Panc1 (cell line): ENCODE measurements around the gene SLC2A14. TPM values are rescaled to one million over a fixed set of nuclear protein-coding genes. Genes with fewer than 3 reads are reported as not detected.
"Not testable (repeated sequence)": the region's sequence is repeated elsewhere in the genome, so short reads cannot be mapped to it uniquely, and the experiment has no call there.

Source experiments
- ATAC-seq: fragments of 200-7000 bp; cut with Tn5 transposase; 2 replicates; pipeline ENCODE4 v1.9.1; 2020; ENCODE audit warnings: mild to moderate bottlenecking, moderate library complexity
- BruUV-seq: library from RNA; stranded (reverse); fragments of 400-500 nt; replicated peaks from 2 replicates; lab custom pipeline; 2021; lab: Mats Ljungman, UMichigan
- CTCF ChIA-PET: fragments of 300-600 bp; sonication (Branson Sonifier 250); formaldehyde crosslinking; loops from one replicate; lab custom pipeline; 2022; ENCODE audit warnings: antibody characterized with exemption; lab: Charles Lee
- POLR2A ChIA-PET: fragments of 300-600 bp; sonication (Branson Sonifier 250); formaldehyde crosslinking; loops from one replicate; lab custom pipeline; 2022; ENCODE audit warnings: antibody characterized with exemption; lab: Charles Lee
- DNase-seq: peaks from one replicate; pipeline ENCODE4 v3.0.0-alpha.2; 2010; ENCODE audit warnings: low read depth, low spot score
- H3K27ac ChIP-seq: 2 replicates; pipeline ENCODE4 v1.5.1; 2011; ENCODE audit warnings: mild to moderate bottlenecking, low read length, inconsistent platforms
- H3K27me3 ChIP-seq: fragments of 200-500 bp; sonication (Bioruptor generic); 2 replicates; pipeline ENCODE4 v1.6.0; 2014; ENCODE audit warnings: low read length, inconsistent platforms; ENCODE audit not compliant: control insufficient read depth, insufficient read depth
- H3K36me3 ChIP-seq: fragments of 200-500 bp; sonication (Bioruptor generic); 2 replicates; pipeline ENCODE4 v1.5.1; 2014; ENCODE audit warnings: inconsistent platforms, mild to moderate bottlenecking, low read length, moderate library complexity; ENCODE audit not compliant: control insufficient read depth, insufficient read depth
- H3K4me1 ChIP-seq: 2 replicates; pipeline ENCODE4 v1.5.1; 2011; ENCODE audit warnings: inconsistent platforms, mild to moderate bottlenecking, low read length, moderate library complexity; ENCODE audit not compliant: control insufficient read depth, insufficient read depth
- H3K4me3 ChIP-seq, 2 experiments: 2 replicates each; pipeline ENCODE4 v1.5.1; 2011 to 2012; ENCODE audit warnings: low read depth in 2 of 2, low read length in 2 of 2, mild to moderate bottlenecking in 2 of 2, inconsistent platforms in 1 of 2, moderate library complexity in 1 of 2
- H3K9me3 ChIP-seq: fragments of 200-500 bp; sonication (Bioruptor generic); 2 replicates; pipeline ENCODE4 v1.5.1; 2014; ENCODE audit warnings: low read depth, mild to moderate bottlenecking, inconsistent platforms, low read length, moderate library complexity; ENCODE audit not compliant: control insufficient read depth, insufficient read depth
- POLR2AphosphoS5 ChIP-seq: IDR thresholded peaks from 2 replicates; pipeline ENCODE4 v1.6.1; 2012; ENCODE audit warnings: mild to moderate bottlenecking, low read depth, low read length, moderate library complexity
- SIN3A ChIP-seq: IDR thresholded peaks from 2 replicates; pipeline ENCODE4 v1.6.1; 2012; ENCODE audit warnings: low read depth, mild to moderate bottlenecking, low read length, moderate library complexity, borderline replicate concordance; ENCODE audit not compliant: insufficient read depth
- TCF7L2 ChIP-seq: IDR thresholded peaks from 2 replicates; pipeline ENCODE4 v1.6.1; 2011; ENCODE audit warnings: mild to moderate bottlenecking, low read depth, low read length, inconsistent platforms
- in situ Hi-C: cut with HindIII; loops from 2 replicates; pipeline ENCODE4 v1.10.0; 2016; ENCODE audit warnings: low sequenced_read_pairs, low pct_unique_long_range_greater_than_20kb
- intact Hi-C: fragments of 100-400 bp; cut with micrococcal nuclease; formaldehyde crosslinking; loops from one replicate; pipeline ENCODE4 v1.10.0; 2022; ENCODE audit not compliant: unreplicated experiment
- total RNA-seq: library from RNA; stranded (reverse); gene quantifications from one replicate; pipeline ENCODE4 v1.2.1, GENCODE V29; 2021; ENCODE audit not compliant: unreplicated experiment
- TF ChIP-seq, protein P1 (sequence below): fragments of 450-650 bp; IDR thresholded peaks from 2 replicates; pipeline ENCODE4 v1.5.1; 2017; ENCODE audit warnings: mild to moderate bottlenecking
- TF ChIP-seq, protein P2 (sequence below), 2 experiments: IDR thresholded peaks; 2 replicates each; pipeline ENCODE4 v1.6.1; 2011 to 2012; ENCODE audit warnings: low read depth in 2 of 2, control low read depth in 1 of 2, low read length in 1 of 2, mild to moderate bottlenecking in 1 of 2, moderate library complexity in 1 of 2; ENCODE audit not compliant: insufficient read depth in 1 of 2

The SLC2A14 gene
- total RNA-seq, 1 experiment from 2014 or later: not detected

DNA sequence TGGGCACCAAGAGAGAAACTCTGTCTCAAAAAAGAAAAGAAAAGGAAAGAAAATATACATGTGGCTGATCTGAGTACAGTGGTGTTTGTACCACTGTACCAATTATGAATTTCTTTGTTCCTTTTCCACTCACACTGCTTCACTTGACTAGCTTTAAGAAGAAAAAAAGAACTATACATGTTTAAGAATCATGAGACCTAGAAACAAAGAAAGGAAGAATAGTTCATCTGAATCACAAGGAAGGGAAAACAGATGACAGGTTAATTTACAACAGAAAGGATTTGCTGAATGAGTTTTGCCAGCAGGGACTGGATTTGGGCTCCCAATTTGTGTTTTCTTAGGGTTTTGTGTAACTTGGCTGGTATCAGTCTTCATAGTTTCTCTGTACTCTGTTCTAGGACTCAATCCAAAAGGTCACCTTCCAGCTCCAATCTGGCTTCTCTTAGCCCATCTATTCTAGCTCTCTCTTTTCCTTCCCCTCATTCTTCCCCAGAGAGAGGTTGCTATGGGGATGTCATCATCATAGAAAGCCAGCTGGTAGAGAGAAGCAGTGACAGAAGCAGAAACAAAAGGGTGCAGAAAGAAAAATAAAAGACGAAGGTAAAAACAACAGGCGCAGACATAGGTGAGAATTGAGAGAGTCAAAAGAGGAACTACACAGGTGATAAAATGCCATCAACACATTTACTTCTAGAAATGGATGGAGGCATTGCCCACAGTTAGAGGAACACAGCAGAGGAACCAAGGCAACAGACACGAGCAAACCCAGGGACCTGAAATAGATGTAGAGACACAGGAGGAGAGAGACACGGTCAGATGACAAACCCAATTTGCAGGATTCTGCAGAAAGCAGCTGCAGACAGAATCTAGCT, 25.3 kb downstream of the SLC2A14 start:
- POLR2A ChIA-PET: not testable (repeated sequence)

DNA sequence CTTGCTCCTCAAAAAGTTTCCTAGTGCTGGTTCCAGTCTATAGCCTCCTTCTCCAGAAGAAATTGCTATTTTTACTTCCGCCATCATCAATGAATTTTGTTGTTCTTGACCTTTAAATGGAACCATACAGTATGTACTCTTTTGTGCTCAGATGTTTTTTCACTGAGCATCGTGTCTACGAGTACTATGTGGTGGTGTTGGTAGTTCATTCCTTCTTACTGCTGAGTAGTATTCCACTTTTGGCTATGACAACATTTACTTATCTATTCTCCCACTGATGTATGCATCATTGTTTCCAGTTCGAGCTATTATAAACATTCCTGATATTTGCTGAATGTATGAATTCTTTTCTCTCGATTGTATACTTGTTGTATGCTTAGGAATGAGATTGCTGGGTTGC, 28.6 kb downstream of the SLC2A14 start:
- H3K27me3 ChIP-seq: no peaks in the 10 kb centered on the region
- BruUV-seq: no TSS peak
- no peak overlapping the region for H3K4me3 ChIP-seq
- H3K27ac ChIP-seq: no peak overlapping the region
- TF ChIP-seq POLR2AphosphoS5 (no peak), SIN3A (no peak), TCF7L2 (no peak)
- TF ChIP-seq, protein P1, sequence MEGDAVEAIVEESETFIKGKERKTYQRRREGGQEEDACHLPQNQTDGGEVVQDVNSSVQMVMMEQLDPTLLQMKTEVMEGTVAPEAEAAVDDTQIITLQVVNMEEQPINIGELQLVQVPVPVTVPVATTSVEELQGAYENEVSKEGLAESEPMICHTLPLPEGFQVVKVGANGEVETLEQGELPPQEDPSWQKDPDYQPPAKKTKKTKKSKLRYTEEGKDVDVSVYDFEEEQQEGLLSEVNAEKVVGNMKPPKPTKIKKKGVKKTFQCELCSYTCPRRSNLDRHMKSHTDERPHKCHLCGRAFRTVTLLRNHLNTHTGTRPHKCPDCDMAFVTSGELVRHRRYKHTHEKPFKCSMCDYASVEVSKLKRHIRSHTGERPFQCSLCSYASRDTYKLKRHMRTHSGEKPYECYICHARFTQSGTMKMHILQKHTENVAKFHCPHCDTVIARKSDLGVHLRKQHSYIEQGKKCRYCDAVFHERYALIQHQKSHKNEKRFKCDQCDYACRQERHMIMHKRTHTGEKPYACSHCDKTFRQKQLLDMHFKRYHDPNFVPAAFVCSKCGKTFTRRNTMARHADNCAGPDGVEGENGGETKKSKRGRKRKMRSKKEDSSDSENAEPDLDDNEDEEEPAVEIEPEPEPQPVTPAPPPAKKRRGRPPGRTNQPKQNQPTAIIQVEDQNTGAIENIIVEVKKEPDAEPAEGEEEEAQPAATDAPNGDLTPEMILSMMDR: no peak
- TF ChIP-seq, protein P2, sequence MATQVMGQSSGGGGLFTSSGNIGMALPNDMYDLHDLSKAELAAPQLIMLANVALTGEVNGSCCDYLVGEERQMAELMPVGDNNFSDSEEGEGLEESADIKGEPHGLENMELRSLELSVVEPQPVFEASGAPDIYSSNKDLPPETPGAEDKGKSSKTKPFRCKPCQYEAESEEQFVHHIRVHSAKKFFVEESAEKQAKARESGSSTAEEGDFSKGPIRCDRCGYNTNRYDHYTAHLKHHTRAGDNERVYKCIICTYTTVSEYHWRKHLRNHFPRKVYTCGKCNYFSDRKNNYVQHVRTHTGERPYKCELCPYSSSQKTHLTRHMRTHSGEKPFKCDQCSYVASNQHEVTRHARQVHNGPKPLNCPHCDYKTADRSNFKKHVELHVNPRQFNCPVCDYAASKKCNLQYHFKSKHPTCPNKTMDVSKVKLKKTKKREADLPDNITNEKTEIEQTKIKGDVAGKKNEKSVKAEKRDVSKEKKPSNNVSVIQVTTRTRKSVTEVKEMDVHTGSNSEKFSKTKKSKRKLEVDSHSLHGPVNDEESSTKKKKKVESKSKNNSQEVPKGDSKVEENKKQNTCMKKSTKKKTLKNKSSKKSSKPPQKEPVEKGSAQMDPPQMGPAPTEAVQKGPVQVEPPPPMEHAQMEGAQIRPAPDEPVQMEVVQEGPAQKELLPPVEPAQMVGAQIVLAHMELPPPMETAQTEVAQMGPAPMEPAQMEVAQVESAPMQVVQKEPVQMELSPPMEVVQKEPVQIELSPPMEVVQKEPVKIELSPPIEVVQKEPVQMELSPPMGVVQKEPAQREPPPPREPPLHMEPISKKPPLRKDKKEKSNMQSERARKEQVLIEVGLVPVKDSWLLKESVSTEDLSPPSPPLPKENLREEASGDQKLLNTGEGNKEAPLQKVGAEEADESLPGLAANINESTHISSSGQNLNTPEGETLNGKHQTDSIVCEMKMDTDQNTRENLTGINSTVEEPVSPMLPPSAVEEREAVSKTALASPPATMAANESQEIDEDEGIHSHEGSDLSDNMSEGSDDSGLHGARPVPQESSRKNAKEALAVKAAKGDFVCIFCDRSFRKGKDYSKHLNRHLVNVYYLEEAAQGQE (IDR thresholded peaks at IDR 0.05; ENCODE audit: insufficient read depth in 1 of 2, low read depth in 2 of 2, low read length in 1 of 2): no peak
- H3K9me3 ChIP-seq: no peaks in the 10 kb centered on the region
- ChIA-PET POLR2A (no interaction called here), CTCF (no interaction called here)
- intact Hi-C loops (no loop called here), in situ Hi-C loops (no loop called here)
- H3K36me3 ChIP-seq: no peaks in the 10 kb centered on the region
- ATAC-seq: no peak
- H3K4me1 ChIP-seq: no peaks in the 10 kb centered on the region
- DNase-seq: no peak

More for the DNA sequence above, 25.3 kb downstream of the SLC2A14 start:
- H3K9me3 ChIP-seq, H3K36me3 ChIP-seq, H3K4me3 ChIP-seq, intact Hi-C loops, BruUV-seq, H3K27ac ChIP-seq, H3K4me1 ChIP-seq, ATAC-seq, DNase-seq, H3K27me3 ChIP-seq, in situ Hi-C loops, CTCF ChIA-PET: not testable (repeated sequence)

DNA sequence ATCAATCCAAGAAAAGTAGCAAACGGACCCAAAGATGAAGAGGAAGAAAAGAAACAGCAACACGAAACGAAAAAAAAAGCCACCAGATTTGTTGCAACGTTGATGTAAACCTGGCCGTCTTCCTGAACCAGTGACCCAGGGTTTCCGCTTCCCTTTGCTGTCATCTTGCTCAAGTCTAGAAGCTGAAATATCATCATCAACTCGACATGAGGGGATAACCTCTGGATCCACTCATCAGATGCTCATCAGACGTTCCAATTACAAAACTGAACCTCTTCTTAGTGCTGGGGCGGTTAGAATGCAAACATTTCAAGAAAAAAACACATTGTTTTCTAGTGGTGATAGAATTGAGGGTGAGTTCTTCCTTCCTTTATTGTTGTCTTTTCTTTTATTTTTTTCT, 29.1 kb downstream of the SLC2A14 start:
- CTCF ChIA-PET, ATAC-seq, H3K27me3 ChIP-seq, intact Hi-C loops, BruUV-seq, H3K4me1 ChIP-seq, DNase-seq, H3K27ac ChIP-seq, in situ Hi-C loops, H3K9me3 ChIP-seq, POLR2A ChIA-PET, H3K36me3 ChIP-seq, H3K4me3 ChIP-seq: not testable (repeated sequence)

DNA sequence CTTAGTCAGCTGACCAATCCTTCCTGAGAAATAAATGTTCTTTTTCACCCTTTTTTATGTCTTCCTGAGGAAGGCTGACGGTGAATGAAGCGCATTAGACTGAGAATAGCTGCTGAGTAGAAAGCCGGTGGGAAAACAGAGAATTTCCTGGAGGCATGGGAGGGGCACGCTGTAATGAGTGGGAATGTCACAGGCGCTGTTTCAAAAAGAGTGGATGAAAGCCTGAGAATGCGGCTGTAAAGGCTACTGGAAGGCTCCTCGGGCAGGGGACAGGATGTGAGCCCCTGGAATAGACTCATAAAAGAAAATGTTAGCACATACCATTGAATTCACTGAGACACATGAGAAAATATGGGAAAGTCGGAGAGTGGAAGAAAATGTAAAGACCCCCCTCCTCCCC, 29.6 kb downstream of the SLC2A14 start:
- H3K27ac ChIP-seq, POLR2A ChIA-PET, DNase-seq, in situ Hi-C loops, intact Hi-C loops, BruUV-seq, ATAC-seq, H3K36me3 ChIP-seq, H3K4me1 ChIP-seq, H3K4me3 ChIP-seq, CTCF ChIA-PET, H3K9me3 ChIP-seq, H3K27me3 ChIP-seq: not testable (repeated sequence)

DNA sequence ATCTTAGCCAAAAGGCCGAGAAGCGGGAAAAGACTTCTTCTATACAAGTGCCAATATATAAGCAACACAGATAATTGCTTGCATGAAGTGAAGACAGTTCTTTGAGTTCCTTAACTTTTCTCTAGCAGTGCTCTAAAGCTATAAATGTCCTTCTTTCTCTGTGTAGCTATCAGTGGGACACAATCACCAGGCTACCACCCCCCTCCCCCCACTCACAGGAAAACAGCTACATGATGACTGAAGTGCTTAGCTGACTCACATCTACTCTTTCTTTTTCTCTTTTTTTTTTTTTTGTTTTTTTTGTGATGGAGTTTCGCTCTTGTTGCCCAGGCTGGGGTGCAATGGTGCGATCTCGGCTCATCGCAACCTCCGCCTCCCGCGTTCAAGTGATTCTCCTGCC, 30.3 kb downstream of the SLC2A14 start:
- in situ Hi-C loops, H3K27ac ChIP-seq, BruUV-seq, H3K36me3 ChIP-seq, H3K9me3 ChIP-seq, intact Hi-C loops, DNase-seq, CTCF ChIA-PET, ATAC-seq, H3K4me1 ChIP-seq, H3K4me3 ChIP-seq, POLR2A ChIA-PET, H3K27me3 ChIP-seq: not testable (repeated sequence)
